Endothelial cell of umbilical vein (primary cell): ENCODE measurements around the gene SREK1IP1. TPM values are rescaled to one million over a fixed set of nuclear protein-coding genes. Genes with fewer than 3 reads are reported as not detected.

ENCODE experiments used
- BruUV-seq: library from RNA; stranded (reverse); fragments of 400-500 nt; replicated peaks from 2 replicates; lab custom pipeline; 2021; lab: Mats Ljungman, UMichigan
- CTCF ChIA-PET: fragments of 300-600, 350-600 bp; sonication (Branson Sonifier 250); formaldehyde crosslinking; loops from one replicate; lab custom pipeline; 2021; ENCODE audit warnings: antibody characterized with exemption, inconsistent platforms; lab: Charles Lee
- POLR2A ChIA-PET: fragments of 300-600, 350-600 bp; sonication (Branson Sonifier 250); formaldehyde crosslinking; loops from one replicate; lab custom pipeline; 2021; ENCODE audit warnings: antibody characterized with exemption, inconsistent platforms; lab: Charles Lee
- DNase-seq: peaks from one replicate; pipeline ENCODE4 v3.0.0-alpha.2; 2011; ENCODE audit warnings: low read depth, low spot score
- FAIRE-seq: peaks from 2 replicates; lab custom pipeline; 2011; peaks lifted over from hg19 to GRCh38; lab: Jason Lieb, UNC
- H2AFZ ChIP-seq: 2 replicates; pipeline ENCODE4 v1.6.0; 2012; ENCODE audit warnings: low read depth, low read length, control low read depth, inconsistent platforms
- H3K27ac ChIP-seq: 2 replicates; pipeline ENCODE4 v1.5.1; 2011; ENCODE audit warnings: low read depth, mild to moderate bottlenecking, control low read depth, low read length, moderate library complexity; ENCODE audit not compliant: insufficient read depth
- H3K27me3 ChIP-seq, 2 experiments: 2 replicates each; pipeline versions ENCODE4 v1.6.0 to v1.6.1; 2011; ENCODE audit warnings: low read length in 2 of 2, mixed read lengths in 1 of 2; ENCODE audit not compliant: control insufficient read depth in 2 of 2, insufficient read depth in 2 of 2
- H3K36me3 ChIP-seq, 2 experiments: 2 replicates in 1 of 2; 3 replicates in 1 of 2; pipeline ENCODE4 v1.5.1; 2011; ENCODE audit warnings: low read length in 2 of 2, mild to moderate bottlenecking in 1 of 2, moderate library complexity in 1 of 2; ENCODE audit not compliant: control insufficient read depth in 2 of 2, insufficient read depth in 2 of 2; ENCODE audit errors: extremely low read depth in 1 of 2
- H3K4me1 ChIP-seq: 3 replicates; pipeline ENCODE4 v1.5.1; 2011; ENCODE audit warnings: mild to moderate bottlenecking, low read length; ENCODE audit not compliant: control insufficient read depth, insufficient read depth; ENCODE audit errors: extremely low read depth
- H3K4me2 ChIP-seq: 2 replicates; pipeline ENCODE4 v1.6.1; 2011; ENCODE audit warnings: low read length, control low read depth, mixed read lengths; ENCODE audit not compliant: insufficient read depth
- H3K4me3 ChIP-seq, 3 experiments: fragments of 200-600 bp in 1 of 3; sonication (generic), shearing (Covaris generic) in 1 of 3; replicated peaks in 1 of 3; 2 replicates each; pipeline ENCODE4 v1.5.1; 2011 to 2016; ENCODE audit warnings: control low read depth in 3 of 3, low read length in 3 of 3, mild to moderate bottlenecking in 2 of 3, inconsistent platforms in 1 of 3, low read depth in 1 of 3, moderate library complexity in 1 of 3; ENCODE audit not compliant: insufficient read depth in 1 of 3
- H3K79me2 ChIP-seq: 2 replicates; pipeline ENCODE4 v1.6.0; 2012; ENCODE audit warnings: low read length, inconsistent platforms; ENCODE audit not compliant: control insufficient read depth, insufficient read depth
- H3K9ac ChIP-seq: replicated peaks from 2 replicates; pipeline ENCODE3; 2011; ENCODE audit warnings: low read length, control low read depth; ENCODE audit not compliant: insufficient read depth; ENCODE audit errors: extremely low read depth
- H3K9me1 ChIP-seq: replicated peaks from 3 replicates; pipeline ENCODE4 v1.6.0; 2011; ENCODE audit warnings: mild to moderate bottlenecking, low read length; ENCODE audit not compliant: control insufficient read depth, insufficient read depth; ENCODE audit errors: extremely low read depth
- H3K9me3 ChIP-seq: replicated peaks from 2 replicates; pipeline ENCODE4 v1.5.1; 2012; ENCODE audit warnings: low read length, inconsistent platforms; ENCODE audit not compliant: control insufficient read depth, insufficient read depth
- H4K20me1 ChIP-seq: replicated peaks from 2 replicates; pipeline ENCODE3; 2011; ENCODE audit warnings: mild to moderate bottlenecking, low read length; ENCODE audit not compliant: control insufficient read depth, insufficient read depth; ENCODE audit errors: extremely low read depth
- EZH2 ChIP-seq: IDR thresholded peaks from 2 replicates; pipeline ENCODE4 v1.6.1; 2012; ENCODE audit warnings: borderline replicate concordance, low read depth, mild to moderate bottlenecking, moderate library complexity, low read length, inconsistent platforms; ENCODE audit not compliant: severe bottlenecking
- FOS ChIP-seq: IDR thresholded peaks from 2 replicates; pipeline ENCODE4 v1.6.1; 2011; ENCODE audit warnings: mild to moderate bottlenecking, low read length, moderate library complexity, borderline replicate concordance; ENCODE audit not compliant: insufficient read depth
- GATA2 ChIP-seq: IDR thresholded peaks from 2 replicates; pipeline ENCODE4 v1.7.0; 2011; ENCODE audit warnings: low read depth, mild to moderate bottlenecking, moderate library complexity, mixed read lengths, low read length; ENCODE audit not compliant: insufficient read length, insufficient read depth
- MYC ChIP-seq: IDR thresholded peaks from one replicate; pipeline ENCODE4 v1.6.1; 2011; ENCODE audit warnings: mild to moderate bottlenecking, low read depth, low read length
- POLR2A ChIP-seq: IDR thresholded peaks from 2 replicates; pipeline ENCODE4 v1.6.1; 2012; ENCODE audit warnings: low read depth, mild to moderate bottlenecking, control low read depth, low read length
- POLR2AphosphoS5 ChIP-seq: IDR thresholded peaks from 2 replicates; pipeline ENCODE4 v1.6.1; 2012; ENCODE audit warnings: low read depth, mild to moderate bottlenecking, control low read depth, low read length, moderate library complexity; ENCODE audit not compliant: insufficient read depth
- dilution Hi-C: fragments of 300-500 bp; cut with MboI; formaldehyde crosslinking; loops from one replicate; pipeline ENCODE4 v1.15.0; 2019; ENCODE audit warnings: low sequenced_read_pairs; ENCODE audit not compliant: extremely low pct_ligation_motif_present
- intact Hi-C: fragments of 100-400 bp; cut with micrococcal nuclease; formaldehyde crosslinking; loops from one replicate; pipeline ENCODE4 v1.10.0; 2022
- polyA plus RNA-seq, 4 experiments: library from polyadenylated mRNA; depleted of rRNA in 3 of 4; stranded (reverse) in 3 of 4; unstranded in 1 of 4; fragments of >200 nt; gene quantifications; 2 replicates each; pipeline versions ENCODE4 v1.2.1 to v1.2.3, GENCODE V29; 2011 to 2012; ENCODE audit warnings: missing spikeins in 1 of 4
- total RNA-seq: library from RNA; stranded (reverse); gene quantifications from 2 replicates; pipeline ENCODE4 v1.2.3, GENCODE V29; 2021
- TF ChIP-seq, protein P1 (sequence below), 2 donors: IDR thresholded peaks; 1 replicate in 1 of 2; 2 replicates in 1 of 2; pipeline ENCODE4 v1.5.1; 2011; ENCODE audit warnings: low read length in 2 of 2, mild to moderate bottlenecking in 2 of 2, moderate library complexity in 2 of 2, control low read depth in 1 of 2, inconsistent platforms in 1 of 2, low read depth in 1 of 2; ENCODE audit not compliant: insufficient read depth in 1 of 2; ENCODE audit errors: extremely low read depth in 1 of 2

The SREK1IP1 gene
- total and polyA plus RNA-seq, 2 donors (not counting 3 experiments of a cell fraction or from before 2014, with no cell fraction given) = 6.3 to 17.8 TPM

DNA sequence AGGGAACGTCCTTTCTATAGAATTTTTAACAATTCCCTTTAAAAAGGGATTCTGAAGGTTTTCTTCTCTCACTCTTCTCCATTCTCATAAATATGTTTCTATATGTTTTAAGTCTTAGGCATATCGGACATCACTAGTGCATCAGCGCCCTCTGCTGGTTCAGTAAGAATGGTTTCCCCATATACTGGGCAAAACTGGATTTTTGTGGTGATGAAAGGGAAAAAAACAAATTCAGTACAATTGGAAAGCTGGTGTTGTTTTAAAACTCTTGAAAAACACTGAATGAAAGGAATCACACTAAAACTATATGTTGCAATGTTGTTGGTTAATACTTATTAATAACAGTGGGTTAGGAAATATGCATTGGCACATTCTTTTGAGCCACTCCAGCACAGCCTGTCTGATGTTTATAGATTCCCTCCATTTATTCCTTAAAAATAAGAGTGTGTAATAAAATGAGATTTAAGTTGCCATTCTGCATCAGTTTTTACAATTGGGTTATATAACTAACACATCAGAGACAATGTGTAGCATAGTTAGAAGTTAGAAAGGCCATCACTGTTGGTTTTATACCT, 16.0 kb upstream of the SREK1IP1 start:
- Histone ChIP-seq H3K4me1 (peaks cover 6% of the 10 kb centered on the region), H3K9ac (no peak overlapping the region), H3K79me2 (no peaks in the 10 kb centered on the region), H4K20me1 (no peaks in the 10 kb centered on the region), H3K9me3 (no peaks in the 10 kb centered on the region), H3K27ac (no peak overlapping the region), H2AFZ (no peak overlapping the region), H3K27me3 (no peaks in the 10 kb centered on the region), H3K9me1 (no peaks in the 10 kb centered on the region), H3K4me2 (no peak overlapping the region), H3K4me3 (no peak overlapping the region), H3K36me3 (peaks cover 2 to 3% of the 10 kb centered on the region in 2 experiments)
- ChIA-PET POLR2A (no interaction called here), CTCF (interaction anchor here (0.6 to 2.3 kb wide), 16 partner anchors 9 to 637 kb away, joined by 3 to 15 read pairs (median 4); partner anchors contain the start of genes CWC27 and SREK1IP1)
- no TSS peak for BruUV-seq
- TF ChIP-seq FOS (no peak), MYC (no peak), POLR2A (no peak), POLR2AphosphoS5 (no peak), GATA2 (no peak), EZH2 (no peak)
- TF ChIP-seq, protein P1, sequence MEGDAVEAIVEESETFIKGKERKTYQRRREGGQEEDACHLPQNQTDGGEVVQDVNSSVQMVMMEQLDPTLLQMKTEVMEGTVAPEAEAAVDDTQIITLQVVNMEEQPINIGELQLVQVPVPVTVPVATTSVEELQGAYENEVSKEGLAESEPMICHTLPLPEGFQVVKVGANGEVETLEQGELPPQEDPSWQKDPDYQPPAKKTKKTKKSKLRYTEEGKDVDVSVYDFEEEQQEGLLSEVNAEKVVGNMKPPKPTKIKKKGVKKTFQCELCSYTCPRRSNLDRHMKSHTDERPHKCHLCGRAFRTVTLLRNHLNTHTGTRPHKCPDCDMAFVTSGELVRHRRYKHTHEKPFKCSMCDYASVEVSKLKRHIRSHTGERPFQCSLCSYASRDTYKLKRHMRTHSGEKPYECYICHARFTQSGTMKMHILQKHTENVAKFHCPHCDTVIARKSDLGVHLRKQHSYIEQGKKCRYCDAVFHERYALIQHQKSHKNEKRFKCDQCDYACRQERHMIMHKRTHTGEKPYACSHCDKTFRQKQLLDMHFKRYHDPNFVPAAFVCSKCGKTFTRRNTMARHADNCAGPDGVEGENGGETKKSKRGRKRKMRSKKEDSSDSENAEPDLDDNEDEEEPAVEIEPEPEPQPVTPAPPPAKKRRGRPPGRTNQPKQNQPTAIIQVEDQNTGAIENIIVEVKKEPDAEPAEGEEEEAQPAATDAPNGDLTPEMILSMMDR (IDR thresholded peaks at IDR 0.05; ENCODE audit: extremely low read depth in 1 of 2, insufficient read depth in 1 of 2, low read depth in 1 of 2, low read length in 2 of 2) = peak; percentile 62 to 72
- peak; percentile 8 for FAIRE-seq
- dilution Hi-C loops = no loop called here
- DNase-seq = peak; percentile 76
- intact Hi-C loops = loop anchor here (1.0 to 5.0 kb wide), 6 partner anchors 149 to 1403 kb away; partner anchors contain the start of gene RGS7BP
